H1 (cell line): ENCODE results near the gene MDM4. TPM values are rescaled to one million over a fixed set of nuclear protein-coding genes. Genes with fewer than 3 reads are reported as not detected.

Experiments
- CTCF ChIA-PET: fragments of 300-600 bp; sonication (Branson Sonifier 250); formaldehyde crosslinking; loops from one replicate; lab custom pipeline; 2021; ENCODE audit not compliant: partially characterized antibody; lab: Charles Lee
- POLR2A ChIA-PET: fragments of 300-600 bp; sonication (Branson Sonifier 250); formaldehyde crosslinking; loops from one replicate; lab custom pipeline; 2021; ENCODE audit warnings: inconsistent platforms; ENCODE audit not compliant: partially characterized antibody; lab: Charles Lee
- DNase-seq, 2 experiments: peaks; one replicate each; pipeline versions ENCODE4 v3.0.0 to v3.0.0-alpha.2; 2010 to 2022; ENCODE audit warnings: low spot score in 2 of 2, low read depth in 1 of 2, mixed read lengths in 1 of 2
- FAIRE-seq: peaks from 2 replicates; lab custom pipeline; 2011; peaks lifted over from hg19 to GRCh38; lab: Jason Lieb, UNC
- H2AFZ ChIP-seq: 2 replicates; pipeline ENCODE4 v1.8.1; 2012; ENCODE audit warnings: low read length, inconsistent platforms
- H2AK5ac ChIP-seq: 2 replicates; pipeline ENCODE4 v1.6.1; 2013; ENCODE audit warnings: low read depth, low read length
- H2BK120ac ChIP-seq: replicated peaks from 2 replicates; pipeline ENCODE3; 2013; ENCODE audit warnings: low read depth, low read length, inconsistent platforms
- H2BK12ac ChIP-seq: 2 replicates; pipeline ENCODE4 v1.6.1; 2013; ENCODE audit warnings: low read depth, low read length
- H2BK15ac ChIP-seq: 2 replicates; pipeline ENCODE4 v1.6.1; 2013; ENCODE audit warnings: low read length
- H2BK20ac ChIP-seq: 2 replicates; pipeline ENCODE4 v1.6.1; 2013; ENCODE audit warnings: low read length
- H2BK5ac ChIP-seq: 2 replicates; pipeline ENCODE4 v1.6.1; 2013; ENCODE audit warnings: low read depth, low read length
- H3K14ac ChIP-seq: 2 replicates; pipeline ENCODE4 v1.6.1; 2013; ENCODE audit warnings: inconsistent platforms; ENCODE audit not compliant: insufficient read length
- H3K18ac ChIP-seq: 2 replicates; pipeline ENCODE4 v1.6.1; 2013; ENCODE audit warnings: low read length; ENCODE audit errors: extremely low read depth
- H3K23ac ChIP-seq: 2 replicates; pipeline ENCODE4 v1.6.1; 2013; ENCODE audit warnings: inconsistent platforms; ENCODE audit not compliant: insufficient read length
- H3K23me2 ChIP-seq: 2 replicates; pipeline ENCODE4 v1.6.1; 2013; ENCODE audit warnings: low read depth, low read length
- H3K27ac ChIP-seq: 2 replicates; pipeline ENCODE4 v1.6.1; 2011; ENCODE audit warnings: low read depth, low read length, inconsistent platforms
- H3K27me3 ChIP-seq, 4 experiments: replicated peaks in 1 of 4; 1 replicate in 1 of 4; 2 replicates in 3 of 4; pipeline versions ENCODE4 v1.6.1 to v1.8.1; 2011 to 2013; ENCODE audit warnings: low read length in 3 of 4, mild to moderate bottlenecking in 3 of 4, inconsistent platforms in 2 of 4, mixed read lengths in 2 of 4, moderate library complexity in 1 of 4; ENCODE audit not compliant: control insufficient read depth in 3 of 4, insufficient read depth in 3 of 4; ENCODE audit errors: extremely low read depth in 1 of 4
- H3K36me3 ChIP-seq, 4 experiments: 2 replicates each; pipeline versions ENCODE4 v1.6.1 to v1.8.1; 2011 to 2013; ENCODE audit warnings: mild to moderate bottlenecking in 4 of 4, low read length in 3 of 4, moderate library complexity in 2 of 4, control low read depth in 1 of 4, inconsistent platforms in 1 of 4; ENCODE audit not compliant: insufficient read depth in 4 of 4, control insufficient read depth in 2 of 4
- H3K4ac ChIP-seq: replicated peaks from 2 replicates; pipeline ENCODE3; 2013; ENCODE audit warnings: low read length, low read depth, mixed read lengths, inconsistent platforms; ENCODE audit not compliant: insufficient read length
- H3K4me1 ChIP-seq, 4 experiments: replicated peaks in 1 of 4; 1 replicate in 1 of 4; 2 replicates in 3 of 4; pipeline versions ENCODE4 v1.6.1 to v1.8.1; 2011 to 2013; ENCODE audit warnings: low read length in 3 of 4, inconsistent platforms in 2 of 4, mixed read lengths in 1 of 4; ENCODE audit not compliant: insufficient read depth in 4 of 4, control insufficient read depth in 3 of 4
- H3K4me2 ChIP-seq, 2 experiments: 2 replicates each; pipeline versions ENCODE4 v1.6.1 to v1.8.1; 2011 to 2013; ENCODE audit warnings: low read depth in 2 of 2, low read length in 2 of 2, control low read depth in 1 of 2, inconsistent platforms in 1 of 2, mild to moderate bottlenecking in 1 of 2; ENCODE audit not compliant: insufficient read depth in 1 of 2
- H3K4me3 ChIP-seq, 4 experiments: fragments of 200-600, 300-600 bp in 1 of 4; sonication (generic), shearing (Covaris generic), sonication (Bioruptor Twin) in 1 of 4; 2 replicates each; pipeline versions ENCODE4 v1.5.1 to v1.8.1; 2011 to 2016; ENCODE audit warnings: low read length in 4 of 4, low read depth in 3 of 4, control low read depth in 2 of 4, inconsistent platforms in 2 of 4, mild to moderate bottlenecking in 2 of 4, mixed read lengths in 1 of 4, moderate library complexity in 1 of 4; ENCODE audit not compliant: insufficient read depth in 2 of 4; ENCODE audit errors: extremely low read depth in 1 of 4
- H3K56ac ChIP-seq: replicated peaks from 2 replicates; pipeline ENCODE3; 2013; ENCODE audit warnings: low read depth, mild to moderate bottlenecking, mixed read lengths, low read length, inconsistent platforms; ENCODE audit not compliant: insufficient read length
- H3K79me1 ChIP-seq: 2 replicates; pipeline ENCODE4 v1.6.1; 2013; ENCODE audit warnings: low read depth, low read length, control low read depth
- H3K79me2 ChIP-seq, 2 experiments: 2 replicates each; pipeline versions ENCODE4 v1.6.1 to v1.8.1; 2012 to 2013; ENCODE audit warnings: low read length in 2 of 2, mild to moderate bottlenecking in 2 of 2, inconsistent platforms in 1 of 2; ENCODE audit not compliant: insufficient read depth in 2 of 2, control insufficient read depth in 1 of 2
- H3K9ac ChIP-seq, 4 experiments: replicated peaks in 1 of 4; 1 replicate in 1 of 4; 2 replicates in 3 of 4; pipeline versions ENCODE4 v1.6.1 to v1.8.1; 2011 to 2013; ENCODE audit warnings: low read depth in 3 of 4, low read length in 3 of 4, control low read depth in 2 of 4, mild to moderate bottlenecking in 2 of 4, moderate library complexity in 2 of 4, inconsistent platforms in 1 of 4; ENCODE audit errors: extremely low read depth in 1 of 4
- H3K9me3 ChIP-seq, 2 experiments: 2 replicates each; pipeline versions ENCODE4 v1.6.1 to v1.8.1; 2012 to 2013; ENCODE audit warnings: mild to moderate bottlenecking in 2 of 2, moderate library complexity in 2 of 2, control low read depth in 1 of 2, inconsistent platforms in 1 of 2, low read depth in 1 of 2, low read length in 1 of 2, mixed read lengths in 1 of 2; ENCODE audit not compliant: insufficient read depth in 2 of 2
- H4K20me1 ChIP-seq, 2 experiments: replicated peaks in 1 of 2; 2 replicates each; pipeline versions ENCODE3 to v1.8.1; 2011 to 2013; ENCODE audit warnings: inconsistent platforms in 2 of 2, low read length in 2 of 2, mild to moderate bottlenecking in 1 of 2; ENCODE audit not compliant: insufficient read depth in 2 of 2, control insufficient read depth in 1 of 2
- H4K5ac ChIP-seq: 2 replicates; pipeline ENCODE4 v1.6.1; 2013; ENCODE audit warnings: low read length, low read depth, mixed read lengths, inconsistent platforms; ENCODE audit not compliant: insufficient read length
- H4K8ac ChIP-seq: 2 replicates; pipeline ENCODE4 v1.8.0; 2013; ENCODE audit warnings: mild to moderate bottlenecking, moderate library complexity, low read length, inconsistent platforms; ENCODE audit not compliant: insufficient read depth; ENCODE audit errors: extremely low read depth
- H4K91ac ChIP-seq: replicated peaks from 2 replicates; pipeline ENCODE3; 2013; ENCODE audit warnings: low read length, mixed read lengths, inconsistent platforms; ENCODE audit not compliant: insufficient read length
- BRCA1 ChIP-seq: IDR thresholded peaks from 2 replicates; pipeline ENCODE4 v1.6.1; 2012; ENCODE audit warnings: low read depth, low read length, improper control_type of control experiment
- CBX5 ChIP-seq: fragments of 300-800, 300-1000 bp; sonication (generic); IDR thresholded peaks from 2 replicates; pipeline ENCODE4 v1.7.1; 2016; ENCODE audit warnings: antibody characterized with exemption, low read length, low read depth
- FOSL1 ChIP-seq: IDR thresholded peaks from 2 replicates; pipeline ENCODE4 v1.6.1; 2011; ENCODE audit warnings: mild to moderate bottlenecking, low read depth, low read length, moderate library complexity; ENCODE audit not compliant: insufficient read depth
- JUND ChIP-seq: IDR thresholded peaks from 2 replicates; pipeline ENCODE4 v1.6.1; 2011; ENCODE audit warnings: mild to moderate bottlenecking, improper control_type of control experiment, low read length
- KDM5A ChIP-seq: fragments of 200-600 bp; IDR thresholded peaks from 2 replicates; pipeline ENCODE4 v1.7.1; 2012; ENCODE audit warnings: mild to moderate bottlenecking, low read length, inconsistent platforms, mixed read lengths
- RAD21 ChIP-seq, 2 experiments: IDR thresholded peaks in 1 of 2; conservative IDR thresholded peaks in 1 of 2; 2 replicates each; pipeline ENCODE4 v1.6.1; 2011; ENCODE audit warnings: low read depth in 2 of 2, low read length in 2 of 2, improper control_type of control experiment in 1 of 2, inconsistent platforms in 1 of 2, mild to moderate bottlenecking in 1 of 2, moderate library complexity in 1 of 2
- RFX5 ChIP-seq: IDR thresholded peaks from 2 replicates; pipeline ENCODE4 v1.6.1; 2011; ENCODE audit warnings: low read depth, low read length, improper control_type of control experiment, borderline replicate concordance
- SIRT6 ChIP-seq: IDR thresholded peaks from one replicate; pipeline ENCODE4 v1.7.1; 2012; ENCODE audit warnings: low read length, inconsistent platforms
- WGBS, 2 experiments: shearing (Covaris generic) in 1 of 2; methylation state at CpG; one replicate each; pipeline versions ENCODE4 v1.1.6 to v1.1.7; 2013 to 2015; ENCODE audit warnings: low lambda C conversion rate in 2 of 2, mixed read lengths in 2 of 2, inconsistent platforms in 1 of 2, low coverage in 1 of 2, missing lambda C conversion rate in 1 of 2; ENCODE audit not compliant: insufficient replicate concordance in 2 of 2, insufficient coverage in 1 of 2, insufficient read length in 1 of 2; ENCODE audit errors: extremely low coverage in 1 of 2, missing lambda C conversion rate in 1 of 2; 5-methylcytosine and 5-hydroxymethylcytosine counted together
- polyA plus RNA-seq, 7 experiments: library from polyadenylated mRNA; depleted of rRNA in 3 of 7; stranded (reverse) in 5 of 7; unstranded in 2 of 7; fragments of >200 nt in 5 of 7; fragments of 200-250 nt in 2 of 7; gene quantifications; 1 replicate in 5 of 7; 2 replicates in 1 of 7; 4 replicates in 1 of 7; pipeline versions ENCODE4 v1.2.1 to v1.2.3, GENCODE V29; 2011 to 2013; ENCODE audit warnings: missing spikeins in 2 of 7, mixed read lengths in 2 of 7
- total RNA-seq: library from RNA; stranded (reverse); fragmentation: NEBNext Ultra II Directional; extraction: Animal tissue kit (Norgen Biotek cat#: 25700); gene quantifications from 2 replicates; pipeline ENCODE4 v1.2.1, GENCODE V29; 2021
- TF ChIP-seq, protein P1 (sequence below), 3 experiments: IDR thresholded peaks; 1 replicate in 2 of 3; 2 replicates in 1 of 3; pipeline versions ENCODE4 v1.5.1 to v1.6.1; 2011; ENCODE audit warnings: low read length in 3 of 3, mild to moderate bottlenecking in 3 of 3, inconsistent platforms in 2 of 3, low read depth in 1 of 3, moderate library complexity in 1 of 3; ENCODE audit not compliant: insufficient read depth in 1 of 3; ENCODE audit errors: control extremely low read depth in 1 of 3
- TF ChIP-seq, protein P2 (sequence below): IDR thresholded peaks from 2 replicates; pipeline ENCODE4 v1.6.1; 2011; ENCODE audit warnings: low read length, improper control_type of control experiment

Gene MDM4
- total and polyA plus RNA-seq, 2 of the 8 experiments (the other 6 are each of a cell fraction or from before 2014, with no cell fraction given) = 10.8 to 84.9 TPM

DNA sequence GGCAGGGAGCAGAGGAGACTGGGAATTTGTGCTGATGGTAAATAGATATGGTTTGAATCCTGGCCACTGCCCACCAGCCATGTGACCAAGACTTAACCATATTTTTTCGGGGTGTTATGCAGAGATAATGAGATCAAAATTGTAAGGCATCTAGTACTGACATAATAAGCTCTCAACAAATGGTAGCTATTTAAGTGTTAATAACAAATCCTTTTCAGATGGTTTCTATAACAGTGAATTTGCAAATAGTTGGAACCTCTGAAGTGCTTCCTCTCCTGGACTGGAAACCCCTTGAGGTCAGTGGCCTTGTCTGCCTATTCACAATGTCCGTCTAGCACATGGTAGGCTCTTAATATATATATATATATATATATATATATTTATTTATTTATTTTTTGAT, 64.7 kb downstream of the MDM4 start:
- Histone ChIP-seq H3K56ac (no peak overlapping the region), H3K23me2 (no peaks in the 10 kb centered on the region), H2BK120ac (no peak overlapping the region), H4K91ac (no peak overlapping the region), H3K9ac (no peak overlapping the region), H3K18ac (no peak overlapping the region), H4K5ac (no peak overlapping the region), H2BK20ac (no peak overlapping the region), H2BK15ac (no peak overlapping the region), H3K14ac (no peak overlapping the region), H3K4me1 (peaks cover 6 to 31% (median 22%) of the 10 kb centered on the region in 4 experiments), H4K8ac (no peak overlapping the region), H3K23ac (no peak overlapping the region), H2BK5ac (no peak overlapping the region), H3K79me1 (no peaks in the 10 kb centered on the region), H3K79me2 (no peaks in the 10 kb centered on the region), H3K9me3 (no peaks in the 10 kb centered on the region), H3K27me3 (peaks cover 0 to 6% (median 2%) of the 10 kb centered on the region in 4 experiments; a peak in 1 of 7 replicates), H3K27ac (no peak overlapping the region), H3K4me3 (no peak overlapping the region), H2BK12ac (0 out of 2 replicates have a peak overlapping the region, but pooled peaks have one; percentile 46), H2AFZ (no peak overlapping the region), H3K4me2 (no peak overlapping the region), H2AK5ac (no peak overlapping the region), H4K20me1 (peaks cover 0 to 3% of the 10 kb centered on the region in 2 experiments), H3K36me3 (no peaks in the 10 kb centered on the region), H3K4ac (no peak overlapping the region)
- DNase-seq (no peak), FAIRE-seq (no peak)
- POLR2A ChIA-PET = no interaction called here
- WGBS, 2 experiments = 91% methylated on average over 2 of the region's 2 CpGs; no CpG with 5 or more reads in 1 of the 2 experiments
- CTCF ChIA-PET = interaction anchor here (1.1 to 28.0 kb wide), 6 partner anchors 9 to 227 kb away, joined by 4 to 397 read pairs (median 14); no protein-coding TSS in a partner anchor
- TF ChIP-seq, protein P1, sequence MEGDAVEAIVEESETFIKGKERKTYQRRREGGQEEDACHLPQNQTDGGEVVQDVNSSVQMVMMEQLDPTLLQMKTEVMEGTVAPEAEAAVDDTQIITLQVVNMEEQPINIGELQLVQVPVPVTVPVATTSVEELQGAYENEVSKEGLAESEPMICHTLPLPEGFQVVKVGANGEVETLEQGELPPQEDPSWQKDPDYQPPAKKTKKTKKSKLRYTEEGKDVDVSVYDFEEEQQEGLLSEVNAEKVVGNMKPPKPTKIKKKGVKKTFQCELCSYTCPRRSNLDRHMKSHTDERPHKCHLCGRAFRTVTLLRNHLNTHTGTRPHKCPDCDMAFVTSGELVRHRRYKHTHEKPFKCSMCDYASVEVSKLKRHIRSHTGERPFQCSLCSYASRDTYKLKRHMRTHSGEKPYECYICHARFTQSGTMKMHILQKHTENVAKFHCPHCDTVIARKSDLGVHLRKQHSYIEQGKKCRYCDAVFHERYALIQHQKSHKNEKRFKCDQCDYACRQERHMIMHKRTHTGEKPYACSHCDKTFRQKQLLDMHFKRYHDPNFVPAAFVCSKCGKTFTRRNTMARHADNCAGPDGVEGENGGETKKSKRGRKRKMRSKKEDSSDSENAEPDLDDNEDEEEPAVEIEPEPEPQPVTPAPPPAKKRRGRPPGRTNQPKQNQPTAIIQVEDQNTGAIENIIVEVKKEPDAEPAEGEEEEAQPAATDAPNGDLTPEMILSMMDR (IDR thresholded peaks at IDR 0.05; ENCODE audit: control extremely low read depth in 1 of 3, insufficient read depth in 1 of 3, low read depth in 1 of 3, low read length in 3 of 3) = no peak
- TF ChIP-seq FOSL1 = no peak
- TF ChIP-seq CBX5 = no peak
- TF ChIP-seq KDM5A = no peak
- no peak for TF ChIP-seq RAD21 (IDR thresholded peaks at IDR 0.05 in 1 of 2, conservative IDR thresholded peaks at IDR 0.05 in 1 of 2; ENCODE audit: low read depth in 2 of 2, low read length in 2 of 2)
- no peak for TF ChIP-seq RFX5
- no peak for TF ChIP-seq BRCA1
- TF ChIP-seq, protein P2, sequence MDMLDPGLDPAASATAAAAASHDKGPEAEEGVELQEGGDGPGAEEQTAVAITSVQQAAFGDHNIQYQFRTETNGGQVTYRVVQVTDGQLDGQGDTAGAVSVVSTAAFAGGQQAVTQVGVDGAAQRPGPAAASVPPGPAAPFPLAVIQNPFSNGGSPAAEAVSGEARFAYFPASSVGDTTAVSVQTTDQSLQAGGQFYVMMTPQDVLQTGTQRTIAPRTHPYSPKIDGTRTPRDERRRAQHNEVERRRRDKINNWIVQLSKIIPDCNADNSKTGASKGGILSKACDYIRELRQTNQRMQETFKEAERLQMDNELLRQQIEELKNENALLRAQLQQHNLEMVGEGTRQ = no peak
- no peak for TF ChIP-seq SIRT6
- no peak for TF ChIP-seq JUND
